HG03280 (cell line): ENCODE measurements around the gene SYTL2.

Source experiments
- ATAC-seq: cut with Tn5 transposase; IDR thresholded peaks from one replicate; pipeline ENCODE4 v1.9.1; 2021; ENCODE audit warnings: mild to moderate bottlenecking, moderate library complexity; ENCODE audit not compliant: unreplicated experiment

The SYTL2 gene

DNA sequence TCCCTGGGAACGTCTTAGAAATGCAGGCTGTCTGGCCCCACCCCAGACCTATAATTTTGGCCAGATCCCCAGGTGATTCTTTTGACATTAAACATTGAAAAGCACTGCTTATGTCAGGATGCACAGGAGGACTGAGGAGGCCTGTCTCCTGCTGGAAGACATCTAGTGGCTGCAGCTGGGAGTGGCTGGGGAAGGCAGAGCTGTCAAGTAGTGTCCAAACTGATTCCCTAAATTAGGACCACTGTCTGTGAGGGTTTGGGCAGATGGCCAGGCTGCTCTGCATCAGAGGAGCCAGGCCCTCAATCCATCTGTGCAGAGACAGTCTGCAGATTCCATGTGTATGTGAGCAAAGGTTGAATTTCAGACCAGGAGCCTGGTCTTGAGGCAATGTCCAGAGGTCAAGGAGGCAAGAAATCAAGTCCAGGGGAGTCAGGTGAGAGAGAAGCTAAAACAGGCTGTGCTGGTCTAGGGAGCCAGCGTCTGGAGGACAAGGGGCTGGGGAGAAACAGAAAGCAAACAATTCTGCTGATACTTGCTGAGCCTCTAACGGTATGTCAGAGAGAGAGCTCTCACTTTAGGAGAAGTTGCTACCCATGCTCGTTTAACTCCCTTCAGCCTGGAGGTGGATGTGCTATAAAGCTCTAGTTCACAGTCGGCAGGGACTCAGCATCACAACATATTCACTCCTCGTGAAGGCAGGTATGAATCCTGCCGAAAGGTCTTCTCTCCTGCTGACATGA is 15.3 kb upstream of the SYTL2 start:
- no peak for ATAC-seq

DNA sequence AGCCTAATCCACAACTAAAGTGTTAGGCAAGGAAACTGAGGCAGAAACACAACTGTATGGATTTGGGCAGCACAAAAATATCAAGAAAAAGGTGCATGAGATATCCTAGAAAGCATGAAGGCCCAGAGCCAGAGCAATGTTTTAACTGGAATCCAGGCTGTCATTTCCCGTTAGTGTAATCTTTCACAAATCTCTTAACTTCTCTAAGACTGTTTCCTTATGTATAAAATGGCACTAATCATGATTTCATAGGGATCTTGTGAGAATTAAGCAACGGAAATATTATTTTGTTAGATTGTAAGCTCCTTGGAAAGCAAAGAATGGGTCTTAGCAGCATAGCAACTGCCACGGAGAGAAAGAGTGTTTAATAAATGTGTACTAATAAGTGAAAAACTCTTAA is 14.7 kb upstream of the SYTL2 start:
- ATAC-seq: no peak

DNA sequence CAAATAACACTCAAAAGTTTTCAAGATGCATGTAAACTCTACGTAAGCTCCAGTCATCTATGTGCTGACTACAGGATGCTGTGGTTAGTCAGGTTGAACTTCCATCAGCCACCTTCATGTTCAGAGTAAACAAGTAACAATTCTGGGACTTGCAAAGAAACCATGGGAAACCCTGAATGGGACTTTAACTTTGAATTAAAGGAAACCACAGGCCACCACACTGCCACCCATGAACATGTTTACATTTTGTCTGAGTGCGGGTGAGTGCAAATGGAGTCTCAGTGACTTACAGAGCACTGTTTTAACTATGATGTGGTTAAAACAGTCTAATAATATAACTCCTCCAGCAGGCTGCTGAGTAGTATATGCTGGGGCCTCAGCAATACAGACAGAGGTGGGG is 12.9 kb upstream of the SYTL2 start:
- no peak for ATAC-seq

DNA sequence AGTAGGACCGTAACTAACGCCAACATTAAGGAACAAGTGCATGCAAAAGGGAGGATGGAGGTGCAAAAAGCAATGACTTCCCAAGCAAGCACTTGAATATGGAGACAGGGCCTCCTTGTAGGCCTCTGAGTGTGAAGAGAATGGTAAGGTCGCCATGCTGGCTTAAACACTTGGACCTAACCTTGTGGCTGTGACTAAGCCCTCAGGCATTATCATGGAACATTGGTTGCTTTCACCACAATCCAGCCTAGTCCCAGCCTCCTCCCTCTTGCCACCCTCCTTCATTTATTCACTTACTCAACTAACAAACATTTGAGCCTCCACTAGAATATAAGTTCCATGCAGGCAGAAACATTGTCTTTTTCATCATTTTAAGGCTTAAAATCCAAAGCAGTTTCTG is 11.9 kb upstream of the SYTL2 start:
- ATAC-seq: no peak

DNA sequence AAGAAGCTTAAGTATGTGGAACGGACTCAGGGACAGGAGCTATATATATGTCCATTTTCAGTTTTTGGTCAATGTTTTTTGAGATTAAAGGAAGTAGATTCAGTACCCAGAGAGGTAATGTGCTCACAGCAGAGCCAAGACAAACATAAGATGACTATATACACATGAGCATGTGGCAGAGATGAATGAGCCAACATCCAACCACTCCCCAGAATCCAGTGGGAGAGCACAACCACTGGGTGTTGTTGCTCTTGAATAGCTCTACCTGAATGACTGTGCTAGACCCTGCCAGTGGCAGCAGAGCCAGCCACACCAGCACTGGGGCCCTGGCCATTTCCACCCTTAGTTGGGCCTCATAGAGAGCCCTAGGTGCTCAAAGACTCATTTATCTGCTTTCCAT is 10.7 kb upstream of the SYTL2 start:
- no peak for ATAC-seq

DNA sequence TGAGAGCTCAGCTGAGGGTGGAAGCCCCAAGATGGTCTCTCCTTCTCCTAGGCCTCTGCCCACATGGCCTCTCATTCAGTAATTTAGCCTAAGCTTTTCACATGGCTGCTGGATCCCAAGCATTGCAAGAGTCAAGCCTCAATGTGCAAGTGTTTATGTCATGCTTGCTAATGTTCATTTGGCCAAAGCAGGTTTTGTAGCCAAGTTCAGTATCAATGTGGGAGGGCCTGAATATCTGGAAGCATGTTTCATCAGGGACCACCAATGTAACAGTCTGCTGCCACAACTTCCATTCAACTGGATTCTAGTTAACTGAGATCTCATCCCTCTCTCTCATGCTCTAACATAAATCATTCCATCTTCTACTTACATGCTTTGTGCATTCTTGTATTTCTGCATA is 8.5 kb upstream of the SYTL2 start:
- ATAC-seq: no peak

DNA sequence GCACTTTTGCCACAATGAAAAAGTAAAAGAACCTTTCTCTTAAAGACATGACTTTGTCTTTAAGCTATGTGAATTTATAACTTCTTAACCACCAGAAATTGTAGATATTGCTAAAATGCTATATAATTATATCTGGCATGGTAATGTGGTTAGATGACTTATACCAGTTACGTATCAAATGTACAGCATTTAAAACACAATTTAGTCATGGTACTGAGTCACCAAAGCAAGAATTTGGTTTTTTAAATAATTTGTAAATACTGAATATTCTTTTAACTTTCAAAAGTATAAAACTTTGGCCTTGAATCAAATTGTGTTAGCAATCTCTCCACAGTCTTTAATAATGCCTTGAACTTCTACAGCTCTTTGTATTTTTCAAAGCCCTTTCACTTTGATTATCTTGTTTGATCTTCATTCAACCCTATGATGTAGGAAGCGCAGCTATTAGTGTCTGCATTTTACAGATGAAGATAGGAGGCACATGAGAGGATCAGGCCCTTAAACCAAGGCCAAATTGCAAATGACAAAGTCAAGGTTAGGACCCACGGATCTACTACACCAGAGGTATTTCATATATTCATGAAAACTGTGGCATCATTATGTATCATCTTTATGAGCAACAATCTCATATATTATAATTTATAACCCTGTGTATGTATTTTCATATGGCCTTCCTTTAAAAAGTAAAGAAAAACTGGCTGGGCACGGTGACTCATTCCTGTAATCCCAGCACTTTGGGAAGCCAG is 4.4 kb upstream of the SYTL2 start:
- no peak for ATAC-seq

DNA sequence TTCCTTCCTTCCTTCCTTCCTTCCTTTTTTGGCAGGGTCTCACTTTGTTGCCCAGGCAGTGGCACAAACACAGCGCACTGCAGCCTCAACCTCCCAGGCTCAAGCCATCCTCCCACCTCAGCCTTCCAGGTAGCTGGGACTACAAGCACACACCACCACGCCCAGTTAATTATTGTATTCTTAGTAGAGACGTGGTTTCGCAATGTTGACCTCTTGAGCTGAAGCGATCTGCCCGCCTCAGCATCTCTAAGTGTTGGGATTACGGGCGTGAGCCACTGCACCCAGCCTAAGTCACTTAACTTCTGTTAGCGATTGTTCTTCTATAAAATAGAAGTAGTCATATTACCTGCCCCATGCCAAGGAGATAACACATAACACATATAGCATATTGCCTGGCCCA is 2.8 kb upstream of the SYTL2 start:
- no peak for ATAC-seq

DNA sequence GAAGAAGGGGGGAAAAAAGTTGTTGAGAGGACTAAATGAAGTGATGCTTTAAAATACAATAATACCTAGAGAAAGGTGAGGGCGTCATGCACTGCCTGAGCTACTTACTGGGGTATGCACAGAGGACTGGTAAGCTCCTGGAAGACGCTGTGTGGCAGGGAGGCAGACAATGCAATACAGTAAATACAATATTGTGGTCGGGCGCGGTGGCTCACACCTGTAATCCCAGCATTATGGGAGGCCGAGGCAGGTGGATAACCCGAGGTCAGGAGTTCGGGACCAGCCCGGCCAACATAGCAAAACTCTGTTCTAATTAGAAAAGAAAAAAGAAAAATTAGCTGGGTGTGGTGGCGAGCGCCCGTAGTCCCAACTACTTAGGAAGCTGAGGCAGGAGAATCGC is 683 bp upstream of the SYTL2 start:
- no peak for ATAC-seq

DNA sequence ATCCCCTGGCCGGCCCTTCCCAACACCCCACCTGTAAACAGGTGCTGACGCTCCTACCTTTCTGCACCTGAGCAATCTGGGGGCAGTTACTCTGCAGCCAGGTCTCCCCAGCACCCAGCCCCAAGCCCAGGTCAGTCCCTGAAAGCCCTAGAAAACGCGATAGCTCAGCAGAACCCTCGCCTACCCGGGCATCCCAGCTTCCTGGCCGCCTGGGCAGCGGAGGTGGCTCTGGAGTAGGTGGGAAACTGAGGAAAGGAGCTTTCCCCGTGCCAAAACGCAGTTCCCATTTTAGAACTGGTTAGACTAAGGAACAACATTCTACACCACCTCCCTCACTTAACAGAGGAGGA is 445 bp downstream of the SYTL2 start:
- no peak for ATAC-seq

DNA sequence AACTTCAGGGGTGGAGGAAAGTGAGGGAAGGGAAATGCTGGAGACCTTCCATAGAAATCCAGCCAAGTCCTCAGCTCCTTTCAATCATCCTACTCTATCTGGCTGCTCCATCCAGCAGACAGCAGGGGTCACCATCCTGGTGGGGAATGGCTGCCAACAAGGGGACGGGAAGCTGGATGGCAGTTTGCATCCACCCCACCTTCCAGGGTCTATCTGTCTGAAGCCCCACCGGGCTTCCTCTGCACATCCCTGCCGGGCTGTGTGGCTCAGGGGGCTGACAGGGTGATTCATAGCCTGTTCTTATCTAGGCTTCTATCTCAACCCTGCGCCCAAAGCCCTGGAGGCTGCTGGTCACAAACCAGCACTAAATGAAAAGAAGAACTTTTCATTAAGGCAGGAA is 1.1 kb downstream of the SYTL2 start:
- ATAC-seq: no peak

DNA sequence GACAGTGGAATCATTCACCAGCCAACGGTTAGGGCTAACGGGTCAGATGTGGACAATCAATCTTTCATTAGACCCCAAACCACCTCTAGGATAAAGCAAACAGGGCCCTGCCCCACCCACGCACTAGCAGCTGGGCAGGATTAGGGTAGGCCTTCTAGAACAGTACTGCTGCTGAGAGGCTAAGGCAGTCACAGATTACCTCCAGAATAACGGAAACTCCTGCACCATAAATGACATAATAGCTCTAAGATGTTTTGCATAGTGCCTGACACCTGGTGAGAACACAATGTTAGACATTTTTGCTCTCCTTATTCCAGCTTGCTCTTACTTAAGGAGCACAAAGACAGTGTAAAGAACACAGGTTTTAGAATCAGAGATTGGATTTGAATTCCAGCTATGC is 1.8 kb downstream of the SYTL2 start:
- ATAC-seq: no peak

DNA sequence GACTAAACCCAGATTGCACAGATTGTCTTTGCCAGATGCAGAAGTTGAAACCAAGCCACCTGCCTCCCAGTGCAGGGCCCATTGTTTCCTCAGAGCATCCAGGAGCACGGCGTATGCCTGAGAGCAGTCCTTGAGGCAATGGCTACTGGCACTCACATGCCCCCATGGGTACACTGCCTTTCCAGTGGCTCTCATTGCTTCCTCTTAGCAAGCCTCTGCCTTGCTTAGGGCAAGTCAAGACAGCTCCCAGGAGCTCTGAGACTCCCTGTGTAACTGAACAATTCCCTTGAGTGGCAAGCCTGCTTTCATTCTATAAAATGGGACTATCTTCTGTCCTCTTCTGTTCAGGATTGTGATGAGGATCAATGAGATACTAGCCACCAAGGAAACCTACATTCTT is 4.1 kb downstream of the SYTL2 start:
- ATAC-seq: no peak

DNA sequence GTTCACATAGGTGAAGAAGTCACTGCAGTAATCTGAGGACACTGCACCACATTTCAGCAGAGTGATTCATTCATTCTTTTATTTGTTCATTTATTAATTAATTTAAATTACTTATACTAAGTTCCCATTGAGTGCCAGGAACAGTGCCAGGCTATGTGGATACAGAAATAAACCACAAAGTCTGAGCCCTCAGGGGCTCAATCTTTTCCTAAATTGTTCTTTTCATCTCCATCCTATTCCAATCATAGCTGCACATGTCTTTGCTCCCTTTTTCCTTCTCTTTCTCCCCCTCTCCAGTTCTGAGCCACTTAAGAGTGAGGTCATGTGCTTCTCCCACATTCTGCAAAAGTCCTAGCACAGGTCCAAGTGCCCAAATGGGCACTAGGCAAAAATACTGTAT is 4.9 kb downstream of the SYTL2 start:
- ATAC-seq: no peak

DNA sequence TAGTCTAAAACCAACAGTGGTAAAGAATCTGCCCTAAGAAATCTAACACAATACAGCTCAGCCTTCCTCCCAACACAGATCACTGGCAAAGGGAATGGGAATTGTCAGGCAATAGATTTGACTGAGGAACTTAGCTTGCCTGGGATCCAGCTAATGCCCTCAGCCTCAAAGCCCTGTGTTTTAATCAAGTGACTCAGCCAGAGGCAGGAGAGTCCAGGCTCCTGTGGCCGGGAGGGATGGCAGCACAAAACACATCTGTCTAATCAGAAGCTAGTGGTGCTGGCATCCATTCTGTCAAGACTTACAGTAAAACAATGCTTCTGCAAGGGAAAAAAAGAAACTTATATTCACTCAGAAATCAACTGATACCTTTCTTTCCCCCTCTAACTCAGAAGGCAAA is 5.6 kb downstream of the SYTL2 start:
- no peak for ATAC-seq

DNA sequence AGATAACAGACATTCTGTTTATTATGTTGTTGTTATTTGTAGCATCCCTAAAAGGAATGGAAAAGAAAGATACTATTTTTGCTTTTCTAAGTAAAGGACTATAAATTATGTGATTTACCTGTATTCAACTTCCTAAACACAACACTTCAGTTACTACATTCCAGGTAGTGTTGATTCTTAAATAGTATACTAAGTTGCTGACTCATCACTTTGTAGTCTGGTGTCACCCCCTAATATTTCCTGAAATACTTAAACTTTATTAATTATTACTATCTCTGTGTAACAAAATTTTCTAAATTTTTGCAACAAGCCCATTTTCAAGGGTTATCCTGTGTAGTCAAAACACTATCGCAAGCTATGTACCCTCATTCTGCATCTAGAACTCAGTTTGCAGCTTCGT is 7.0 kb downstream of the SYTL2 start:
- ATAC-seq: no peak

DNA sequence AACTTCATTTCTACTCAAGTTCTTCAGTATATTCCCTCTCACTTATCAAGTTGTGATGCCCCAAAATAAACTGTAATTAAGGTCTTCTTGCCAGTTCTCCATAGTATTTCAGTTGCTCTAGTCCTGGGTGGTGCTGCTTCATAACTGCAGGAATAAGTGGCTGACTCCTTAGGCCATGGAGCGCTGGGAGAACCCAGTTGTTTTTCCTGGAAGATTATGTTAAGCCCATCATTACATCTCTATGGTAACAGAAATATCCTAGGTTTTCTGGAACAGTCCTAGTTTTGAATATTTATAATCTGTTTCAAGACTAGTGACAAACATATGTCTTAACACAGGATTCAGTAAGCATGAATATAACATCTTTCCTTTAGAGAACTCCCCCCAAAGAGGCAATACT is 7.6 kb downstream of the SYTL2 start:
- ATAC-seq: no peak

DNA sequence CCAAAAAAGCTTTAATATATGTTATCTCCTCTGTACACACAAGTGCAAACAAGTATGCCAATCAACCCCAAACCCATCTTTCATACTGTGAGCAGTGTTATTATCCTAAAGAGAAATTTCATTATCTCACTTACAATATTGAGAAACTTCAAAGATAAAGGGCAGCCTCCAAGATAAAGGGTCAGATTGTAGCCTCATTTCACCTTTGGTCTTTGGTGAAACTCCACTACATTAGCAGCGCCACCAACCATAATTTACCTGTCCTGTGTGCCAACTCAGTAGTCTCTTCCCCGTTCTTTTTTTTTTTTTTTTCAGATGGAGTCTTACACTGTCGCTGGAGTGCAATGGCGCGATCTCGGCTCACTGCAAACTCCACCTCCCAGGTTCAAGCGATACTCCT is 9.4 kb downstream of the SYTL2 start:
- ATAC-seq: no peak

DNA sequence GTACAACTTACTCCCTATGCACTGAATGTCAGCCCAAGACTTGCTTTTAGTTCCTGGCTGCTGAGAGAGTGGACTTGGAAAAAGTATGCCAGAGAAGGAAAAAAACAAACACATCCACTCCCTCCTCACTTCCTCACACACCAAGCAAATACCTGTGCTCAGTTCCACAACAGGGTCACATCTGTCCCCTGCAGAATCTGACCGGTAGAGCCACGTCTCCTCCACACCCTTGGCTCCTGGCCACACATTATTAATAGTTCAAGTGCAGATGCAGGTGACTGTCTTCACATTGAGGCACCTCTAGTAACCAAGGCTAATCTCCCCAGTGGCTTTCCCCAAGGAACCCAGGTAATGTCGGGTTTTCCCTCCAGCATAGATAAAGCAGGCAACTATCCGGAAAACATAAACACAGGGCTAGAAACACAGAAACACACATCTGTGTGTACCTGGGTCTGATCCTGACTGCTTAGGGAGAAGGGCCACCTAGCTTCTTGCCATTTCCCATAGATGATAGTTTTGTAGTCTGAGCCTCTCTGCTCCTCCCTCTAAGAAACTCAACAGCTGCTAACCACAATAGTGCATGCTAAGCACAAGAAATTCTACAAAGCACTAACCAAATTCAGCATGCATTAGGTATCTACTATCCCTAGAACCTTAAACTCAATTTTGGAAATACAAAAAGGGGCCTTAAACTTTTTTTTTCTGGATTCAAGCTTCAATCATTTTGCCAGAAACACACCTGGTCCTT is 10.2 kb downstream of the SYTL2 start:
- ATAC-seq: no peak

DNA sequence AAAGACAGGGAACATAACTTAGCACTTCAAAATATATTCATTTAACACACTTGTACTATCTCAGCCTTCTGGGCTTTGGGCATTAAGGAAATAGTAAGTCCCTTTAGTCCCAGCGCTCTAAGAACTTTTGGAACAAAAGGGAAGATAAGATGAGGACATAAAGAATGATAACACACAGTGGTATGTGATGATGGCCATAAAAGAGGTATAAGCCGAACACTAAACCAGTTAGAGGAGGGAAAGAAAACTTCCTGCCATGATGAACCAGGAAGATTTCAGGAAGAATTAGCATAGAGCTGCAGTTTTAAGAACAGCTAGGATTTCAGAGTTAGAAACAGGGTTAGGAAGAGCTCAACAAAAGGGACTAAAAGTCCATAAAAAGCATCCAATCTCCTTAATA is 11.8 kb downstream of the SYTL2 start:
- ATAC-seq: no peak

DNA sequence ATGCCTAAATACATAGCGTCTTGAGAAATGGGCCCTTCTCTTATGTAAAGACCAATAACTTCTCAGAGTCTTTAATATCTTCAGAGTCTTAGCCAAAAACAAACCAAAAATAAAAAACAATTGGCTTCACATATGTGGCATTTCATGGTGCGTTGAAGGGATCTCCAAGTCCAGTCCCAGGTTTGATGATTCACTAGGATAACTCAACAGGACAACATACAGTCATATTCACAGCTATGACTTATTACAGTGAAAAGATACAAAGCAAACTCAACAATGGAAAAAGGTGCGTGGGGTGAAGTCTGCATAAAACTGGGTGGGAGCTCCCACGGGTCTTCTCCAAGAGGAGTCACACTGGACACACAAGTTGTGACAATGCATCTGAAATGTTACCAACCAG is 12.6 kb downstream of the SYTL2 start:
- no peak for ATAC-seq
